Lower leg skin (tissue), 3 donors: ENCODE data around the gene DNAH14.

Experiments
- POLR2A ChIP-seq, 2 donors: fragments of 450-650 bp; IDR thresholded peaks; one replicate each; pipeline ENCODE4 v1.6.1; 2016 to 2017; ENCODE audit warnings: antibody characterized with exemption in 2 of 2, mild to moderate bottlenecking in 1 of 2, moderate library complexity in 1 of 2
- TF ChIP-seq, protein P1 (sequence below), 3 donors: fragments of 450-650 bp; IDR thresholded peaks; one replicate each; pipeline ENCODE4 v1.5.1; 2016; ENCODE audit warnings: antibody characterized with exemption in 3 of 3, mild to moderate bottlenecking in 3 of 3, moderate library complexity in 2 of 3

- no peak for TF ChIP-seq POLR2A (IDR thresholded peaks at IDR 0.05)
- TF ChIP-seq, protein P1, sequence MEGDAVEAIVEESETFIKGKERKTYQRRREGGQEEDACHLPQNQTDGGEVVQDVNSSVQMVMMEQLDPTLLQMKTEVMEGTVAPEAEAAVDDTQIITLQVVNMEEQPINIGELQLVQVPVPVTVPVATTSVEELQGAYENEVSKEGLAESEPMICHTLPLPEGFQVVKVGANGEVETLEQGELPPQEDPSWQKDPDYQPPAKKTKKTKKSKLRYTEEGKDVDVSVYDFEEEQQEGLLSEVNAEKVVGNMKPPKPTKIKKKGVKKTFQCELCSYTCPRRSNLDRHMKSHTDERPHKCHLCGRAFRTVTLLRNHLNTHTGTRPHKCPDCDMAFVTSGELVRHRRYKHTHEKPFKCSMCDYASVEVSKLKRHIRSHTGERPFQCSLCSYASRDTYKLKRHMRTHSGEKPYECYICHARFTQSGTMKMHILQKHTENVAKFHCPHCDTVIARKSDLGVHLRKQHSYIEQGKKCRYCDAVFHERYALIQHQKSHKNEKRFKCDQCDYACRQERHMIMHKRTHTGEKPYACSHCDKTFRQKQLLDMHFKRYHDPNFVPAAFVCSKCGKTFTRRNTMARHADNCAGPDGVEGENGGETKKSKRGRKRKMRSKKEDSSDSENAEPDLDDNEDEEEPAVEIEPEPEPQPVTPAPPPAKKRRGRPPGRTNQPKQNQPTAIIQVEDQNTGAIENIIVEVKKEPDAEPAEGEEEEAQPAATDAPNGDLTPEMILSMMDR (IDR thresholded peaks at IDR 0.05): no peak
These were observed 181.5 kb downstream of the DNAH14 start for GRCh38 chr1:225111000-225111399.
